A375 (cell line): Measurements from ENCODE around the gene TLK1. TPM values are rescaled to one million over a fixed set of nuclear protein-coding genes. Genes with fewer than 3 reads are reported as not detected.

Source experiments
- total RNA-seq: library from RNA; depleted of rRNA; stranded (reverse); fragments of >200 nt; shearing (Covaris generic); gene quantifications from 2 replicates; pipeline ENCODE4 v1.2.3, GENCODE V29; 2014; rRNA removed

Gene TLK1
- total RNA-seq, result 3.5 and 3.8 TPM in 2 replicates

DNA sequence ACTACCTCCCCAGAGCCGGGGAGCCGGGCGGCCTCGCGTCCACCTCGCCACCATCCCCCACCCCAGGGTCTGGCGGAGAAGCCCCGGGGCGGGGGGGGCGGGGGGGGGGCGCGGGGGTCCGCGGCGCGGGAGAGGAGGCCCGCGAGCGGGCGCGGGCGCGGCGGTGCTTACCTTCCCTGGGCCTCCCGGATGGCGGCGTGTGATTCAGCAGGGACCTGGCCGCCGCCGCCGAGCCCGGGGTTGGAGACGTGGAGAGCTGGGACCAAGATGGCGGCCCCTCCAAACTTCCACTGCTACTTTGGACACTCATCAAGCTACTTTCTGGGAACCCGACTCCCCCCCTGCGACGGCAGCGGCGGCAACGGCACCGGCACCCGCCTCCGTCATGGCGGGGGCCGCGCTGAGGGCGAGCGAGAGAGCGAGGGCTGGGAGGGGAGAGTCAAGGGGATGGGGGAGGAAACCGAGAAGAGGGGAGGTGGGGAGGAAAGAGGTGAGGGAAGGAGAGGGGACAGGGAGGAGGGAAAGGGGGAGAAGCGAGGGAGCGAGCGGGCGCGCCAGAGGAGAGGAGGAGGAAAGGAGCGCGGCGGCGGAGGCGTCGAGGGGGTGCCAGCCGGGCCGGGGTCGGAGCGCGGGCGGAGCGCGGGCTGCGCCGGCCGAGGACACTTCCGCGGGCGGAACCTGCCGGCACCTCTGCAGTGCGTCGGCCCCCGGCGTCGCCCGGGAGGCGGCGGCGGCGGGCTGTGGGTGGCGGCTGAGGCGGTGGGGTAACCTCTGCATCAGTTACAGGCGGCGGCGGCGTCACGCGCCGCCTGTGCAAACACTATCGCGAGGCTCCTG is at the start of gene TLK1:
Gene TLK1 (minus strand): TSS at position 775 of the 837 bp plus-strand sequence. CDS start 465 bp downstream, at position 310.

Other genes with a start within 250 kb of the TLK1 start
- gene GORASP2, start 231.6 kb downstream of the TLK1 start, total RNA-seq, result 10.8 and 17.9 TPM in 2 replicates